HepG2 (cell line): ENCODE data around the gene MSANTD2. TPM values are rescaled to one million over a fixed set of nuclear protein-coding genes. Genes with fewer than 3 reads are reported as not detected.
"Not testable (repeated sequence)": the region's sequence is repeated elsewhere in the genome, so short reads cannot be mapped to it uniquely, and the experiment has no call there.

Source experiments
- ATAC-seq: fragments of 200-7000 bp; cut with Tn5 transposase; 3 replicates; pipeline ENCODE4 v1.9.1; 2020; ENCODE audit warnings: mild to moderate bottlenecking, moderate library complexity
- BruUV-seq: library from RNA; stranded (reverse); fragments of 400-500 nt; replicated peaks from 2 replicates; lab custom pipeline; 2021; lab: Mats Ljungman, UMichigan
- CTCF ChIA-PET: fragments of 300-600 bp; formaldehyde crosslinking; extraction: SDS; loops from one replicate; lab custom pipeline; 2021; ENCODE audit warnings: low total read pairs, inconsistent platforms, low intra/inter-chr PET ratio; lab: Yijun Ruan, JAX
- POLR2A ChIA-PET: fragments of 350-600 bp; sonication (Branson Sonifier 250); formaldehyde crosslinking; loops from one replicate; lab custom pipeline; 2020; ENCODE audit warnings: antibody characterized with exemption, inconsistent platforms; lab: Yijun Ruan, JAX
- DNase-seq: peaks from one replicate; pipeline ENCODE4 v3.0.0-alpha.2; 2015; ENCODE audit warnings: low spot score
- FAIRE-seq: peaks from 3 replicates; lab custom pipeline; 2011; peaks lifted over from hg19 to GRCh38; lab: Jason Lieb, UNC
- H2AFZ ChIP-seq: one replicate; pipeline ENCODE4 v1.6.1; 2011; ENCODE audit warnings: low read length, inconsistent platforms
- H3K27ac ChIP-seq: fragments of 300-600 bp; 3 replicates; pipeline ENCODE4 v1.8.0; 2011; ENCODE audit warnings: mixed run types, mild to moderate bottlenecking, mixed read lengths, low read length, inconsistent platforms; ENCODE audit not compliant: insufficient read depth; ENCODE audit errors: extremely low read length
- H3K27me3 ChIP-seq, 2 experiments: fragments of 200-600 bp in 1 of 2; 2 replicates in 1 of 2; 3 replicates in 1 of 2; pipeline versions ENCODE4 v1.6.0 to v1.8.0; 2011; ENCODE audit warnings: low read length in 2 of 2, mild to moderate bottlenecking in 2 of 2, moderate library complexity in 2 of 2, inconsistent platforms in 1 of 2; ENCODE audit not compliant: insufficient read depth in 2 of 2, control insufficient read depth in 1 of 2
- H3K36me3 ChIP-seq, 2 experiments: fragments of 200-600 bp in 1 of 2; replicated peaks in 1 of 2; 2 replicates in 1 of 2; 3 replicates in 1 of 2; pipeline versions ENCODE4 v1.5.1 to v1.8.0; 2011; ENCODE audit warnings: low read length in 2 of 2, inconsistent platforms in 1 of 2; ENCODE audit not compliant: insufficient read depth in 2 of 2, control insufficient read depth in 1 of 2
- H3K4me1 ChIP-seq: 2 replicates; pipeline ENCODE4 v1.5.1; 2012; ENCODE audit warnings: low read length, inconsistent platforms; ENCODE audit not compliant: insufficient read depth
- H3K4me2 ChIP-seq: 2 replicates; pipeline ENCODE4 v1.6.0; 2011; ENCODE audit warnings: low read depth, low read length, inconsistent platforms
- H3K4me3 ChIP-seq, 3 experiments: fragments of 200-600 bp in 1 of 3; sonication (generic), shearing (Covaris generic) in 1 of 3; replicated peaks in 1 of 3; 2 replicates each; pipeline ENCODE4 v1.5.1; 2011 to 2016; ENCODE audit warnings: low read length in 3 of 3, inconsistent platforms in 2 of 3, low read depth in 2 of 3, mild to moderate bottlenecking in 2 of 3, control low read depth in 1 of 3, mixed read lengths in 1 of 3; ENCODE audit not compliant: insufficient read depth in 1 of 3
- H3K79me2 ChIP-seq: one replicate; pipeline ENCODE4 v1.6.1; 2011; ENCODE audit warnings: low read length, inconsistent platforms; ENCODE audit not compliant: insufficient read depth
- H3K9ac ChIP-seq: 2 replicates; pipeline ENCODE4 v1.6.0; 2011; ENCODE audit warnings: mild to moderate bottlenecking, low read depth, low read length, inconsistent platforms; ENCODE audit not compliant: insufficient read depth
- H3K9me3 ChIP-seq: 2 replicates; pipeline ENCODE4 v1.5.1; 2012; ENCODE audit warnings: mild to moderate bottlenecking, low read length
- H4K20me1 ChIP-seq: 2 replicates; pipeline ENCODE4 v1.6.0; 2011; ENCODE audit warnings: inconsistent platforms, mild to moderate bottlenecking, low read length, moderate library complexity; ENCODE audit not compliant: insufficient read depth
- TP53 ChIP-seq: sonication (generic); formaldehyde crosslinking; conservative IDR thresholded peaks from 2 replicates; pipeline ENCODE4 v1.4.0; 2020; ENCODE audit warnings: missing genetic modification reagents
- ZBTB7A ChIP-seq: sonication (generic); formaldehyde crosslinking; IDR thresholded peaks from 2 replicates; pipeline ENCODE4 v1.8.0; 2022; ENCODE audit warnings: mild to moderate bottlenecking, missing genetic modification reagents
- ZNF598 ChIP-seq: sonication (generic); formaldehyde crosslinking; IDR thresholded peaks from 2 replicates; pipeline ENCODE4 v1.5.1; 2020; ENCODE audit warnings: mild to moderate bottlenecking, missing genetic modification reagents, borderline replicate concordance
- WGBS: methylation state at CpG from one replicate; pipeline ENCODE4 v1.1.6; 2017; ENCODE audit warnings: low lambda C conversion rate; 5-methylcytosine and 5-hydroxymethylcytosine counted together
- in situ Hi-C: cut with HindIII; loops from 2 replicates; pipeline ENCODE4 v1.10.0; 2017; ENCODE audit warnings: low pct_unique_long_range_greater_than_20kb; ENCODE audit not compliant: extremely low pct_ligation_motif_present
- intact Hi-C: fragments of 100-400 bp; cut with micrococcal nuclease; formaldehyde crosslinking; loops from one replicate; pipeline ENCODE4 v1.10.0; 2022; ENCODE audit not compliant: unreplicated experiment
- polyA plus RNA-seq, 8 experiments: library from polyadenylated mRNA; depleted of rRNA in 3 of 8; stranded (reverse) in 7 of 8; unstranded in 1 of 8; fragments of >200 nt; fragmentation: Illumina TruSeq in 4 of 8; extraction: Trizol in 4 of 8; gene quantifications; 2 replicates each; pipeline versions ENCODE4 v1.2.1 to v1.2.3, GENCODE V29; 2011 to 2016; ENCODE audit warnings: low read depth in 4 of 8, missing spikeins in 1 of 8, mixed read lengths in 1 of 8; ENCODE audit not compliant: insufficient read depth in 1 of 8
- total RNA-seq, 5 experiments: library from RNA; depleted of rRNA; stranded (reverse); fragments of >200 nt; fragmentation: Illumina TruSeq; extraction: Trizol; gene quantifications; 2 replicates each; pipeline ENCODE4 v1.2.3, GENCODE V29; 2016; ENCODE audit warnings: low read depth in 1 of 5
- TF ChIP-seq, protein P1 (sequence below): sonication (generic); formaldehyde crosslinking; IDR thresholded peaks from 2 replicates; pipeline ENCODE4 v1.5.1; 2020; ENCODE audit warnings: mild to moderate bottlenecking, moderate library complexity, missing genetic modification reagents
- TF ChIP-seq, protein P2 (sequence below): sonication (generic); formaldehyde crosslinking; IDR thresholded peaks from 2 replicates; pipeline ENCODE4 v1.8.0; 2023; ENCODE audit warnings: mild to moderate bottlenecking, missing genetic modification reagents

The MSANTD2 gene
- total and polyA plus RNA-seq, 2 of the 13 experiments (the other 11 are each of a cell fraction or from before 2014, with no cell fraction given), result 8.7 to 10.1 TPM

DNA sequence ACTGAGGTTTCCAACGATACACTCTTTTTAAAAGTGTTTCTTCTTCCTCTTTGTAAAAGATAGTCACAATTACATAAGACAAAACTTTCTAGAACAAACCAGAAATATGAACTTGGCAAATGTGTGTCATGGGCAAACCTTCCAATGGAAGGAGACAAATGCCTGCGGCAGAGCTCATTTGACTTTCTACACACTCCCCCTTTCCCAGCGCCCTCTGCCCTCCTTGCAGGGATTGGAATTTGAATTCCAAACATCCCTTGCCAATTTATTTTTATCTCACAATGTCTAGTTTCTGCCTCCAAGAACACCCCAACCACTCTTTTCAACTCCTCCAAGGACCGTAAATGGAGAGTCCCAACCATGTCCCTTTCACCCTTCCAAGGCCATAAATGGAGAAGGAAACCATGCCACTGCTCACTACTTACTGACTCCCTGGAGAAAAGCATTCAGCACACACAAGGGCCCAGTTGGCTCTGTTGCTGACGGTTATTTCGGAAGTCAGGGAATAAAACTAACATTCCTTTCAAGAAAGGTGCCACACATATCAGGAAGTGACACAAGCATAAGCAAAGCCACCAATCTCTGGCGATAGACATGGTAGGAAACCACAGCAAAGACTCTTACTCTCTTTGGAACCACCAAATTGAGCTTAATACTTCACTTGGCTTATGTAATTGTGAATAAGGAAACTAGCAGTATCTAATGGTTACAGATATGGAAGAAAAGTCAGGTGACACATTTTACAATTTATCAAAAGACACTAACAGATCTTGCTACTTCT lies 23.2 kb downstream of the MSANTD2 start:
- intact Hi-C loops, result no loop called here
- H3K36me3 ChIP-seq, result peaks cover 0 to 7% of the 10 kb centered on the region in 2 experiments; a peak in 1 of 5 replicates
- in situ Hi-C loops, result no loop called here
- no peak overlapping the region for H2AFZ ChIP-seq
- ATAC-seq, result no peak
- POLR2A ChIA-PET, result no interaction called here
- DNase-seq, result no peak
- H3K4me3 ChIP-seq, result no peak overlapping the region
- BruUV-seq, result no TSS peak
- H3K4me1 ChIP-seq, result no peaks in the 10 kb centered on the region
- no peaks in the 10 kb centered on the region for H3K79me2 ChIP-seq
- no peak overlapping the region for H3K4me2 ChIP-seq
- TF ChIP-seq ZBTB7A (CRISPR knock-in tag), result no peak
- no peak for TF ChIP-seq ZNF598 (CRISPR knock-in tag)
- TF ChIP-seq, protein P1, sequence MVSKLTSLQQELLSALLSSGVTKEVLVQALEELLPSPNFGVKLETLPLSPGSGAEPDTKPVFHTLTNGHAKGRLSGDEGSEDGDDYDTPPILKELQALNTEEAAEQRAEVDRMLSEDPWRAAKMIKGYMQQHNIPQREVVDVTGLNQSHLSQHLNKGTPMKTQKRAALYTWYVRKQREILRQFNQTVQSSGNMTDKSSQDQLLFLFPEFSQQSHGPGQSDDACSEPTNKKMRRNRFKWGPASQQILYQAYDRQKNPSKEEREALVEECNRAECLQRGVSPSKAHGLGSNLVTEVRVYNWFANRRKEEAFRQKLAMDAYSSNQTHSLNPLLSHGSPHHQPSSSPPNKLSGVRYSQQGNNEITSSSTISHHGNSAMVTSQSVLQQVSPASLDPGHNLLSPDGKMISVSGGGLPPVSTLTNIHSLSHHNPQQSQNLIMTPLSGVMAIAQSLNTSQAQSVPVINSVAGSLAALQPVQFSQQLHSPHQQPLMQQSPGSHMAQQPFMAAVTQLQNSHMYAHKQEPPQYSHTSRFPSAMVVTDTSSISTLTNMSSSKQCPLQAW (CRISPR knock-in tag), result no peak
- TF ChIP-seq, protein P2, sequence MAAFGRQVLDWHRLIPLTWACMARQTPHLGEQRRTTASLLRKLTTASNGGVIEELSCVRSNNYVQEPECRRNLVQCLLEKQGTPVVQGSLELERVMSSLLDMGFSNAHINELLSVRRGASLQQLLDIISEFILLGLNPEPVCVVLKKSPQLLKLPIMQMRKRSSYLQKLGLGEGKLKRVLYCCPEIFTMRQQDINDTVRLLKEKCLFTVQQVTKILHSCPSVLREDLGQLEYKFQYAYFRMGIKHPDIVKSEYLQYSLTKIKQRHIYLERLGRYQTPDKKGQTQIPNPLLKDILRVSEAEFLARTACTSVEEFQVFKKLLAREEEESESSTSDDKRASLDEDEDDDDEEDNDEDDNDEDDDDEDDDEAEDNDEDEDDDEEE (CRISPR knock-in tag), result no peak
- no peak for TF ChIP-seq TP53 (CRISPR knock-in tag)
- TF ChIP-seq, all 625 proteins: peak for 0
- H4K20me1 ChIP-seq, result no peaks in the 10 kb centered on the region
- no peak overlapping the region for H3K9ac ChIP-seq
- H3K27ac ChIP-seq, result no peak overlapping the region
- no peak for FAIRE-seq
- no peaks in the 10 kb centered on the region for H3K9me3 ChIP-seq
- CTCF ChIA-PET, result interaction anchor here (2.2 kb wide), 1 partner anchor 14 kb away, joined by 12 read pairs; the partner anchor contains the start of gene ESAM
- no peaks in the 10 kb centered on the region for H3K27me3 ChIP-seq
- WGBS, result 98% methylated on average over 7 of the region's 7 CpGs

DNA sequence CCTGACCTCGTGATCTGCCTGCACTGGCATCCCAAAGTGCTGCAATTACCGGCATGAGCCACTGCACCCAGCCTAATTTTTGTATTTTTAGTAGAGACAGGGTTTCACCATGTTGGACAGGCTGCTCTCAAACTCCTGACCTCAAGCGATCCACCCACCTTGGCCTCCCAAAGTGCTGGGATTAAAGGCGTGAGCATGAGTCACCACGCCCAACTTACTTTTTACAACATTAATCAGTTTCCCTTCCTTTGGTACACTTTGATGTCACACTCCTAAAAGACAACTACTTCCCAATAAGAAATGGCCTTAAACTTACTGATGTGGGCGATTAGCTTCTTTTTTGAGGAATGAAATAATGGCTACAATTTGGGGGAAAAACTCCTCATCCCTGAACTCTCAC lies 29.2 kb downstream of the MSANTD2 start:
- H3K9ac ChIP-seq, CTCF ChIA-PET, H3K27me3 ChIP-seq, BruUV-seq, H4K20me1 ChIP-seq, intact Hi-C loops, H3K4me2 ChIP-seq, H2AFZ ChIP-seq, H3K79me2 ChIP-seq, FAIRE-seq, H3K9me3 ChIP-seq, DNase-seq, in situ Hi-C loops, H3K4me3 ChIP-seq, H3K27ac ChIP-seq, ATAC-seq: not testable (repeated sequence)
- WGBS, result 98% methylated on average over 6 of the region's 6 CpGs
- H3K4me1 ChIP-seq, result peaks cover 41% of the 10 kb centered on the region
- POLR2A ChIA-PET, result interaction anchor here (1.3 kb wide), 1 partner anchor 24 kb away, joined by 3 read pairs; no protein-coding TSS in a partner anchor
- H3K36me3 ChIP-seq, result peaks cover 1 to 22% of the 10 kb centered on the region in 2 experiments; a peak in 2 of 5 replicates
